Effector memory CD4-positive, alpha-beta T cell (primary cell): ENCODE results near the gene TEKT2.

Experiments
- DNase-seq, 3 donors: peaks; one replicate each; pipeline ENCODE4 v3.0.0-alpha.2; 2020
- H3K27ac ChIP-seq: 2 replicates; pipeline ENCODE4 v1.7.0; 2013; ENCODE audit warnings: mild to moderate bottlenecking, low read length, moderate library complexity; ENCODE audit not compliant: insufficient read depth, poor library complexity, severe bottlenecking
- H3K27me3 ChIP-seq: replicated peaks from 2 replicates; pipeline ENCODE4 v1.7.0; 2013; ENCODE audit warnings: mild to moderate bottlenecking, low read length; ENCODE audit not compliant: insufficient read depth, control insufficient read depth, poor library complexity, severe bottlenecking
- H3K36me3 ChIP-seq: 2 replicates; pipeline ENCODE4 v1.7.0; 2013; ENCODE audit warnings: mild to moderate bottlenecking, low read length, moderate library complexity; ENCODE audit not compliant: control insufficient read depth, insufficient read depth
- H3K4me1 ChIP-seq: 2 replicates; pipeline ENCODE4 v1.7.0; 2013; ENCODE audit warnings: low read length, mild to moderate bottlenecking; ENCODE audit not compliant: control insufficient read depth, insufficient read depth, poor library complexity, severe bottlenecking
- H3K4me3 ChIP-seq: 2 replicates; pipeline ENCODE4 v1.7.0; 2013; ENCODE audit warnings: low read length, low read depth, mild to moderate bottlenecking; ENCODE audit not compliant: insufficient read depth, poor library complexity, severe bottlenecking
- H3K9me3 ChIP-seq: 2 replicates; pipeline ENCODE4 v1.7.0; 2013; ENCODE audit warnings: mild to moderate bottlenecking, low read length, moderate library complexity; ENCODE audit not compliant: control insufficient read depth

TEKT2 gene

DNA sequence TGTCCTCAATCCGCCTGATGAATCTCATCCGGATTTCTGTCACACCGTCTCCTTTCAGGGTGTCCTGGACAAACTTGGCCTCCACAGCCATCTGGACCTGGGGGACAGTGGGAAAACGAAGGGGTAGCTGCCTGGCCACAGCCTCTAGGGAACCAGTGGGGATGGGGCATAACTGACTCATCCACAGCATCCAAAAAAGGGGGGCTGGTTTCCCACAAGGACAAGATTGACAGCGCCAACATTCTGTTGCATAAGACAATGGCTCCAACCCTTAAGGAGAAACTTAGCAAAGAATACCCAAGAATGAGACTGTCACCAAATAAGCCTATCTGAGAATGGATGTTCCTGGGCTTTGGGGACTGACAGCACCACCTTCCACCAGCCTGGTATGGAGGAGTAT is 53.3 kb downstream of the TEKT2 start:
- Histone ChIP-seq H3K9me3 (no peaks in the 10 kb centered on the region), H3K27ac (no peak overlapping the region), H3K4me3 (no peak overlapping the region), H3K36me3 (peaks cover 33% of the 10 kb centered on the region), H3K27me3 (no peaks in the 10 kb centered on the region), H3K4me1 (no peaks in the 10 kb centered on the region)
- DNase-seq, result no peak

DNA sequence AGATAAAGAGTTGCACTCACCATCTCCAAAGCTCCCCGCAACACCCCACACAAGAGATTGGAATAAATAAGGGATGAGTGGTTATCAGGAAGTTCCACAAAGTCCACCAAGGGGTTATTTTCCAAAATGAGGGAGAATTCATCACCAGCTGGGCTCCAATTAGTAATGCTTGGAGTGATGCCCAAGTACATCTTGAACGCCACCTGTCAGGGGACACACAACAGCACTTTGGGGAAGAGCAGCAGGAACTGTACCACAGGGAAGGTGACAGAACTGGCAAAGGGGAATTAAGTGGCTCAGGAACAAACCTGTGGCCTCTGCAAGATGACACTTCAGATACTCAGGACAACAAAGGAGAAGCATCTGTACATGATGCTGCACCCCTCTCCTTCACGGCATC is 53.9 kb downstream of the TEKT2 start:
- no peak overlapping the region for H3K27ac ChIP-seq
- no peaks in the 10 kb centered on the region for H3K4me1 ChIP-seq
- peaks cover 33% of the 10 kb centered on the region for H3K36me3 ChIP-seq
- no peaks in the 10 kb centered on the region for H3K9me3 ChIP-seq
- H3K4me3 ChIP-seq, result no peak overlapping the region
- no peak for DNase-seq
- no peaks in the 10 kb centered on the region for H3K27me3 ChIP-seq
